Measurements from ENCODE around the gene TSACC.

DNA sequence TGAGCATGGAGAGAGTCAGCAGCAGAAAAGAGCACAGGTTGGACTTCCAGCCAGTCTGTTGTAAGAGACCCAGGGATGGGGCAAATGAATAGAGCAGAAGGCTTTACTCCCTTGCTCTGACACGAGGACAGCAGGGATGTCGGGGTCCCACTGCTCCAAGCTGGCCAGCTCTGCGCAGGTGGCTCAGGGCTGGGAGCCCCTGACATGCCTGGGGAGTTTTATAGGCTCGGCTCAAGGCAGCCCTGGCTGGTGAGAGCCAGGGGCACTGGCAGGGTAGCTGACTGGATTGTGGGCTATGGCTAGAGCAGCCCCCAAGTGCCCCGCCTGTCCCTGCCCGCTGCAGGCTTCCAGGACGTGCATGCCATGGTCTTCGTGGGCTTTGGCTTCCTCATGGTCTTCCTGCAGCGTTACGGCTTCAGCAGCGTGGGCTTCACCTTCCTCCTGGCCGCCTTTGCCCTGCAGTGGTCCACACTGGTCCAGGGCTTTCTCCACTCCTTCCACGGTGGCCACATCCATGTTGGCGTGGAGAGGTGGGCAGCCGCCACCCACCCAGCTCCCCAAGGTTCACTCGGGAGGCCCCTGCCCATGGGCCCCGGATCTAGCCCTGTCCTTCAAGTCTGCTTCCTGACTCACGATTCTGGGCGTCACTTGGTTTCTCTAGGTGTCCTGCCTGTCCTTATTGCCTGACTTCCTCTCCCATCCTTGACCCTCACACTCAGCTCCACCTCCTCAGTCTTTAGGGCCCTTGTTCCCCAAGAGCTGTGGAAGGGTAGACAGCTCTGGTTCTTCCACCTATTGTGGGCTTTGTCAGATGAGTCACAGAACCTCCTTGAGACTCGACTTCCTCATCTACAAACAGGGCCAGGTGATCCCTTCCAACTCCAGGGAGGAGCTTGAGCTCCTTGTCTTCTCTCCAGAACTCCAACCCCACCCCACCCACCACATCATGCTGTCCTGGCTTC is 38.9 kb downstream of the TSACC start:
- TF ChIP-seq, protein P1, sequence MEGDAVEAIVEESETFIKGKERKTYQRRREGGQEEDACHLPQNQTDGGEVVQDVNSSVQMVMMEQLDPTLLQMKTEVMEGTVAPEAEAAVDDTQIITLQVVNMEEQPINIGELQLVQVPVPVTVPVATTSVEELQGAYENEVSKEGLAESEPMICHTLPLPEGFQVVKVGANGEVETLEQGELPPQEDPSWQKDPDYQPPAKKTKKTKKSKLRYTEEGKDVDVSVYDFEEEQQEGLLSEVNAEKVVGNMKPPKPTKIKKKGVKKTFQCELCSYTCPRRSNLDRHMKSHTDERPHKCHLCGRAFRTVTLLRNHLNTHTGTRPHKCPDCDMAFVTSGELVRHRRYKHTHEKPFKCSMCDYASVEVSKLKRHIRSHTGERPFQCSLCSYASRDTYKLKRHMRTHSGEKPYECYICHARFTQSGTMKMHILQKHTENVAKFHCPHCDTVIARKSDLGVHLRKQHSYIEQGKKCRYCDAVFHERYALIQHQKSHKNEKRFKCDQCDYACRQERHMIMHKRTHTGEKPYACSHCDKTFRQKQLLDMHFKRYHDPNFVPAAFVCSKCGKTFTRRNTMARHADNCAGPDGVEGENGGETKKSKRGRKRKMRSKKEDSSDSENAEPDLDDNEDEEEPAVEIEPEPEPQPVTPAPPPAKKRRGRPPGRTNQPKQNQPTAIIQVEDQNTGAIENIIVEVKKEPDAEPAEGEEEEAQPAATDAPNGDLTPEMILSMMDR (IDR thresholded peaks at IDR 0.05), result no peak
- no peak for TF ChIP-seq POLR2A (IDR thresholded peaks at IDR 0.05)

Data from thyroid gland (tissue), 4 donors.